MCF 10A (cell line): ENCODE measurements around the gene CCL11. TPM values are rescaled to one million over a fixed set of nuclear protein-coding genes. Genes with fewer than 3 reads are reported as not detected.

Experiments
- BruUV-seq: library from RNA; stranded (reverse); fragments of 400-500 nt; replicated peaks from 2 replicates; lab custom pipeline; 2021; lab: Mats Ljungman, UMichigan
- CTCF ChIA-PET: fragments of 300-600 bp; sonication (Branson Sonifier 250); formaldehyde crosslinking; extraction: SDS; loops from one replicate; lab custom pipeline; 2021; ENCODE audit warnings: antibody characterized with exemption, inconsistent platforms; lab: Yijun Ruan, JAX
- POLR2A ChIA-PET: fragments of 300-600, 350-650 bp; sonication (Branson Sonifier 250); formaldehyde crosslinking; extraction: SDS; loops from one replicate; lab custom pipeline; 2020; ENCODE audit warnings: antibody characterized with exemption, inconsistent platforms; lab: Yijun Ruan, JAX
- DNase-seq: peaks from one replicate; pipeline ENCODE4 v3.0.0-alpha.2; 2018; ENCODE audit not compliant: unreplicated experiment
- H3K27ac Mint-ChIP-seq: one replicate; pipeline ENCODE4 v1.8.0; 2022; ENCODE audit warnings: mild to moderate bottlenecking, low read depth, mixed read lengths; ENCODE audit not compliant: unreplicated experiment
- H3K27me3 Mint-ChIP-seq: one replicate; pipeline ENCODE4 v1.8.0; 2022; ENCODE audit warnings: mixed read lengths; ENCODE audit not compliant: insufficient read depth, unreplicated experiment
- H3K36me3 Mint-ChIP-seq: one replicate; pipeline ENCODE4 v1.8.0; 2022; ENCODE audit warnings: mild to moderate bottlenecking, moderate library complexity, mixed read lengths; ENCODE audit not compliant: insufficient read depth, unreplicated experiment
- H3K4me1 Mint-ChIP-seq: one replicate; pipeline ENCODE4 v1.8.0; 2022; ENCODE audit warnings: mixed read lengths; ENCODE audit not compliant: insufficient read depth, unreplicated experiment
- H3K4me3 Mint-ChIP-seq: one replicate; pipeline ENCODE4 v1.8.0; 2022; ENCODE audit warnings: mild to moderate bottlenecking, moderate library complexity, mixed read lengths; ENCODE audit not compliant: unreplicated experiment
- H3K9me3 Mint-ChIP-seq: one replicate; pipeline ENCODE4 v1.8.0; 2022; ENCODE audit warnings: mixed read lengths; ENCODE audit not compliant: unreplicated experiment
- intact Hi-C: fragments of 100-400 bp; cut with micrococcal nuclease; formaldehyde crosslinking; loops from 2 replicates; pipeline ENCODE4 v1.14.1; 2022
- total RNA-seq: library from RNA; stranded (reverse); gene quantifications from 2 replicates; pipeline ENCODE4 v1.2.3, GENCODE V29; 2022
- TF ChIP-seq, protein P1 (sequence below): fragments of 200-600 bp; IDR thresholded peaks from one replicate; pipeline ENCODE4 v1.8.0; 2022; ENCODE audit warnings: antibody characterized with exemption, mild to moderate bottlenecking; ENCODE audit not compliant: unreplicated experiment

The CCL11 gene
- total RNA-seq, 1 experiment from 2014 or later: not detected

DNA sequence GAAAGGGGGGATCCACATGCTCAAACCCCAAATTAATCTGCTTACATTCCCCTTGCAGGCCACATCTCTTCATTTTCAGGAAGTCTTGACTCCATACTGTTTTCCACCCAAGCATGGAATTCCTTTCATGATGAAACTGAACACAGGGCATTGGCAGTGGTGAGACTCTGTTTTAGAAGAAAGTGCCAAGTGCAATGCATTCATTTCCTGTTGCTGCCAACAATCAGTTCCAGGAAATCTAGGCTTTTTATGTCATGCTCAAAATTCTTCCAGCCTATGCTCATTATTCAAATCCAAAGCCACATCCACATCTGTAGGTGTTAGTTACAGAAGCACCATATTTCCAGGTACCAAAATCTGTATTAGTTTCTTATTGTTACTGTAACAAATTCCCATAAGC, 26.4 kb upstream of the CCL11 start:
- H3K4me1 Mint-ChIP-seq: peaks cover 25% of the 10 kb centered on the region
- H3K27me3 Mint-ChIP-seq: no peaks in the 10 kb centered on the region
- intact Hi-C loops: no loop called here
- no peak overlapping the region for H3K4me3 Mint-ChIP-seq
- no peak for DNase-seq
- no peaks in the 10 kb centered on the region for H3K9me3 Mint-ChIP-seq
- no peaks in the 10 kb centered on the region for H3K36me3 Mint-ChIP-seq
- POLR2A ChIA-PET: no interaction called here
- CTCF ChIA-PET: no interaction called here
- H3K27ac Mint-ChIP-seq: no peak overlapping the region
- BruUV-seq: no TSS peak
- TF ChIP-seq, protein P1, sequence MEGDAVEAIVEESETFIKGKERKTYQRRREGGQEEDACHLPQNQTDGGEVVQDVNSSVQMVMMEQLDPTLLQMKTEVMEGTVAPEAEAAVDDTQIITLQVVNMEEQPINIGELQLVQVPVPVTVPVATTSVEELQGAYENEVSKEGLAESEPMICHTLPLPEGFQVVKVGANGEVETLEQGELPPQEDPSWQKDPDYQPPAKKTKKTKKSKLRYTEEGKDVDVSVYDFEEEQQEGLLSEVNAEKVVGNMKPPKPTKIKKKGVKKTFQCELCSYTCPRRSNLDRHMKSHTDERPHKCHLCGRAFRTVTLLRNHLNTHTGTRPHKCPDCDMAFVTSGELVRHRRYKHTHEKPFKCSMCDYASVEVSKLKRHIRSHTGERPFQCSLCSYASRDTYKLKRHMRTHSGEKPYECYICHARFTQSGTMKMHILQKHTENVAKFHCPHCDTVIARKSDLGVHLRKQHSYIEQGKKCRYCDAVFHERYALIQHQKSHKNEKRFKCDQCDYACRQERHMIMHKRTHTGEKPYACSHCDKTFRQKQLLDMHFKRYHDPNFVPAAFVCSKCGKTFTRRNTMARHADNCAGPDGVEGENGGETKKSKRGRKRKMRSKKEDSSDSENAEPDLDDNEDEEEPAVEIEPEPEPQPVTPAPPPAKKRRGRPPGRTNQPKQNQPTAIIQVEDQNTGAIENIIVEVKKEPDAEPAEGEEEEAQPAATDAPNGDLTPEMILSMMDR: no peak

DNA sequence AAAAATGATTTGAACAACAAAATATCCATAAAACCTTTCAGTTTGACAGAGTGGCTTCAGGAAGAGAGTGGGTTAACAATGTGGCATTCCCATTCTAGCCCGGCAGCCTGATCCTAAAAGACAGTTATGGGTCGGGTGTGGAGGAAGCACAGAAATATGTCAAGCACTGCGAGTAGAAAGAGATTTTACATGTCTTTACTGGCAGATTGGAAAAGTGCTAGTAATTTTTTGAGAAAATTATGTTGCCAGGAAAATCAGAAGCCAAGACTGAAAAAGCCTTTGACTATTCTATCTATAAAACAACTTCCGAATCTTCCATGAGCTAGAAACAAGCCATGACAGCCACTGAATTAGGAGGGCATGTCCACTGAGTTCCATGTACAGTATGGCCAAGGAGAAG, 24.7 kb upstream of the CCL11 start:
- POLR2A ChIA-PET: no interaction called here

DNA sequence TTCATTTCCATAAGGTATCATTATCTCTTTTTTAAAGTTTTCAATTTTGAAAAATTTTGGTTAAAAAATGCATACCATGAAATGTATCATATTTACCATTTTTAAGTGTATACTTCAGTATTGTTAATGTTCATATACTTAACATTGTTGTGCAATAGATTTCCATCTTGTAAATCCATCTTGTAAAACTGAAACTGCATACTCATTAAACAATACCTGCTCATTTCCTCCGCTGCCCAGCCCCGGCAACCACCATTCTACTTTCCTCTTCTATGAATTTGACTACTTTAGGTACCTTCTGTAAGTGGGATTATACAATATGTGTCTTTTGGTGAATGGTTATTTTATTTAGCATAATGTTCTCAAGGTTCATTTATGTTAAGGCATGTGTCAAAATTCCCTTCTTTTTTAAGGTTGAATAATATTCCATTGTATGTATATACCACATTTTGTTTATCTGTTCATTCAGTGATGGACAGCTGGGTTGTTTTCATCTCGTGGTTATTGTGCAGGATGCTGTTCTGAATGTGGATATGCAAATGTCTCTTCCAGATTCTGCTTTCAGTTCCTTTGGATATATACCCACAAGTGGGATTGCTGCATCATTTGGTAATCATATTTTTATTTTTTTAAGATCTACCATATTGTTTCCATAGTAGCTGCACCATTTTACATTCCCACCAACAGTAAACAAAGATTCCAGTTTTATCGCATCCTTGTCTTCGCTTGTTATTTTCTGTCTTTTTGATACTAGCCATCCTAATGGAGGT, 23.8 kb upstream of the CCL11 start:
- POLR2A ChIA-PET: no interaction called here
- TF ChIP-seq, protein P1: no peak
- BruUV-seq: no TSS peak

More for the DNA sequence above, 24.7 kb upstream of the CCL11 start:
- H3K9me3 Mint-ChIP-seq: no peaks in the 10 kb centered on the region
- H3K27ac Mint-ChIP-seq: no peak overlapping the region
- intact Hi-C loops: loop anchor here (10.0 kb wide), 1 partner anchor 56 kb away; no protein-coding TSS in a partner anchor
- peaks cover 12% of the 10 kb centered on the region for H3K4me1 Mint-ChIP-seq
- H3K27me3 Mint-ChIP-seq: peaks cover 12% of the 10 kb centered on the region
- no peak for DNase-seq
- CTCF ChIA-PET: no interaction called here
- no peak overlapping the region for H3K4me3 Mint-ChIP-seq
- TF ChIP-seq, protein P1: no peak
- H3K36me3 Mint-ChIP-seq: no peaks in the 10 kb centered on the region
- no TSS peak for BruUV-seq

DNA sequence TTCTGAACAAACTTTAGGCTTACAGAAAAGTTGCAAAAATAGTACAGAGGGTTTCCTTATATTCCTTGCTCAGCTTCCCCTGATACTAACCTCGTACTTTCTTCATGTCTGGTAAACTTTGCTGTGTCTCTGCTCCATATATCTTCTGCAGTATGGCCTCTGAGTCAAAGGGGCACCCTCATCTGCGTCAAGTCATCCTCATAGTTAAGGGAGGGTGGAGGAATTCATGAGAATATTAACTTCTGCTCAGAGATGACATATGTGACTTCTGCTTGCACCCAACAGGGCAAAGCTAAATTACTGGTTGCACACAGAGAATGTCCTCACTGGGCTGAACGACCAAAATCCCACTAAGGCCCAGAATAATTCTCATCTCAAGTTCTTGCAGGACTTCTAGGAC, 19.8 kb upstream of the CCL11 start:
- Mint-ChIP-seq H3K9me3 (no peaks in the 10 kb centered on the region), H3K4me1 (peaks cover 6% of the 10 kb centered on the region), H3K4me3 (no peak overlapping the region), H3K27me3 (peaks cover 25% of the 10 kb centered on the region), H3K27ac (no peak overlapping the region), H3K36me3 (no peaks in the 10 kb centered on the region)
- ChIA-PET CTCF (interaction anchor here (0.6 kb wide), 1 partner anchor 10 kb away, joined by 3 read pairs; no protein-coding TSS in a partner anchor), POLR2A (no interaction called here)
- TF ChIP-seq, protein P1: no peak
- no TSS peak for BruUV-seq
- intact Hi-C loops: loop anchor here (10.0 kb wide), 1 partner anchor 61 kb away; no protein-coding TSS in a partner anchor
- DNase-seq: no peak

More for the DNA sequence above, 23.8 kb upstream of the CCL11 start:
- Mint-ChIP-seq H3K9me3 (no peaks in the 10 kb centered on the region), H3K36me3 (no peaks in the 10 kb centered on the region), H3K27me3 (peaks cover 15% of the 10 kb centered on the region), H3K4me1 (peaks cover 12% of the 10 kb centered on the region), H3K4me3 (no peak overlapping the region), H3K27ac (no peak overlapping the region)
- CTCF ChIA-PET: no interaction called here
- intact Hi-C loops: loop anchor here (10.0 kb wide), 1 partner anchor 57 kb away; no protein-coding TSS in a partner anchor
- DNase-seq: no peak
